Endothelial cell of umbilical vein (primary cell): ENCODE results near the gene TTLL5. TPM values are rescaled to one million over a fixed set of nuclear protein-coding genes. Genes with fewer than 3 reads are reported as not detected.
A peak's percentile ranks its signal among the peaks of the same experiment; 100 is the strongest.

Experiments used
- BruUV-seq: library from RNA; stranded (reverse); fragments of 400-500 nt; replicated peaks from 2 replicates; lab custom pipeline; 2021; lab: Mats Ljungman, UMichigan
- CTCF ChIA-PET: fragments of 300-600, 350-600 bp; sonication (Branson Sonifier 250); formaldehyde crosslinking; loops from one replicate; lab custom pipeline; 2021; ENCODE audit warnings: antibody characterized with exemption, inconsistent platforms; lab: Charles Lee
- POLR2A ChIA-PET: fragments of 300-600, 350-600 bp; sonication (Branson Sonifier 250); formaldehyde crosslinking; loops from one replicate; lab custom pipeline; 2021; ENCODE audit warnings: antibody characterized with exemption, inconsistent platforms; lab: Charles Lee
- DNase-seq: peaks from one replicate; pipeline ENCODE4 v3.0.0-alpha.2; 2011; ENCODE audit warnings: low read depth, low spot score
- FAIRE-seq: peaks from 2 replicates; lab custom pipeline; 2011; peaks lifted over from hg19 to GRCh38; lab: Jason Lieb, UNC
- H2AFZ ChIP-seq: 2 replicates; pipeline ENCODE4 v1.6.0; 2012; ENCODE audit warnings: low read depth, low read length, control low read depth, inconsistent platforms
- H3K27ac ChIP-seq: 2 replicates; pipeline ENCODE4 v1.5.1; 2011; ENCODE audit warnings: low read depth, mild to moderate bottlenecking, control low read depth, low read length, moderate library complexity; ENCODE audit not compliant: insufficient read depth
- H3K27me3 ChIP-seq, 2 experiments: 2 replicates each; pipeline versions ENCODE4 v1.6.0 to v1.6.1; 2011; ENCODE audit warnings: low read length in 2 of 2, mixed read lengths in 1 of 2; ENCODE audit not compliant: control insufficient read depth in 2 of 2, insufficient read depth in 2 of 2
- H3K36me3 ChIP-seq, 2 experiments: 2 replicates in 1 of 2; 3 replicates in 1 of 2; pipeline ENCODE4 v1.5.1; 2011; ENCODE audit warnings: low read length in 2 of 2, mild to moderate bottlenecking in 1 of 2, moderate library complexity in 1 of 2; ENCODE audit not compliant: control insufficient read depth in 2 of 2, insufficient read depth in 2 of 2; ENCODE audit errors: extremely low read depth in 1 of 2
- H3K4me1 ChIP-seq: 3 replicates; pipeline ENCODE4 v1.5.1; 2011; ENCODE audit warnings: mild to moderate bottlenecking, low read length; ENCODE audit not compliant: control insufficient read depth, insufficient read depth; ENCODE audit errors: extremely low read depth
- H3K4me2 ChIP-seq: 2 replicates; pipeline ENCODE4 v1.6.1; 2011; ENCODE audit warnings: low read length, control low read depth, mixed read lengths; ENCODE audit not compliant: insufficient read depth
- H3K4me3 ChIP-seq, 3 experiments: fragments of 200-600 bp in 1 of 3; sonication (generic), shearing (Covaris generic) in 1 of 3; replicated peaks in 1 of 3; 2 replicates each; pipeline ENCODE4 v1.5.1; 2011 to 2016; ENCODE audit warnings: control low read depth in 3 of 3, low read length in 3 of 3, mild to moderate bottlenecking in 2 of 3, inconsistent platforms in 1 of 3, low read depth in 1 of 3, moderate library complexity in 1 of 3; ENCODE audit not compliant: insufficient read depth in 1 of 3
- H3K79me2 ChIP-seq: 2 replicates; pipeline ENCODE4 v1.6.0; 2012; ENCODE audit warnings: low read length, inconsistent platforms; ENCODE audit not compliant: control insufficient read depth, insufficient read depth
- H3K9ac ChIP-seq: replicated peaks from 2 replicates; pipeline ENCODE3; 2011; ENCODE audit warnings: low read length, control low read depth; ENCODE audit not compliant: insufficient read depth; ENCODE audit errors: extremely low read depth
- H3K9me1 ChIP-seq: replicated peaks from 3 replicates; pipeline ENCODE4 v1.6.0; 2011; ENCODE audit warnings: mild to moderate bottlenecking, low read length; ENCODE audit not compliant: control insufficient read depth, insufficient read depth; ENCODE audit errors: extremely low read depth
- H3K9me3 ChIP-seq: replicated peaks from 2 replicates; pipeline ENCODE4 v1.5.1; 2012; ENCODE audit warnings: low read length, inconsistent platforms; ENCODE audit not compliant: control insufficient read depth, insufficient read depth
- H4K20me1 ChIP-seq: replicated peaks from 2 replicates; pipeline ENCODE3; 2011; ENCODE audit warnings: mild to moderate bottlenecking, low read length; ENCODE audit not compliant: control insufficient read depth, insufficient read depth; ENCODE audit errors: extremely low read depth
- CTCF ChIP-seq, 2 donors: IDR thresholded peaks; 1 replicate in 1 of 2; 2 replicates in 1 of 2; pipeline ENCODE4 v1.5.1; 2011; ENCODE audit warnings: low read length in 2 of 2, mild to moderate bottlenecking in 2 of 2, moderate library complexity in 2 of 2, control low read depth in 1 of 2, inconsistent platforms in 1 of 2, low read depth in 1 of 2; ENCODE audit not compliant: insufficient read depth in 1 of 2; ENCODE audit errors: extremely low read depth in 1 of 2
- EZH2 ChIP-seq: IDR thresholded peaks from 2 replicates; pipeline ENCODE4 v1.6.1; 2012; ENCODE audit warnings: borderline replicate concordance, low read depth, mild to moderate bottlenecking, moderate library complexity, low read length, inconsistent platforms; ENCODE audit not compliant: severe bottlenecking
- FOS ChIP-seq: IDR thresholded peaks from 2 replicates; pipeline ENCODE4 v1.6.1; 2011; ENCODE audit warnings: mild to moderate bottlenecking, low read length, moderate library complexity, borderline replicate concordance; ENCODE audit not compliant: insufficient read depth
- GATA2 ChIP-seq: IDR thresholded peaks from 2 replicates; pipeline ENCODE4 v1.7.0; 2011; ENCODE audit warnings: low read depth, mild to moderate bottlenecking, moderate library complexity, mixed read lengths, low read length; ENCODE audit not compliant: insufficient read length, insufficient read depth
- JUN ChIP-seq: IDR thresholded peaks from 2 replicates; pipeline ENCODE4 v1.6.1; 2011; ENCODE audit warnings: borderline replicate concordance, low read depth; ENCODE audit not compliant: insufficient read length, insufficient read depth
- POLR2A ChIP-seq: IDR thresholded peaks from 2 replicates; pipeline ENCODE4 v1.6.1; 2012; ENCODE audit warnings: low read depth, mild to moderate bottlenecking, control low read depth, low read length
- dilution Hi-C: fragments of 300-500 bp; cut with MboI; formaldehyde crosslinking; loops from one replicate; pipeline ENCODE4 v1.15.0; 2019; ENCODE audit warnings: low sequenced_read_pairs; ENCODE audit not compliant: extremely low pct_ligation_motif_present
- intact Hi-C: fragments of 100-400 bp; cut with micrococcal nuclease; formaldehyde crosslinking; loops from one replicate; pipeline ENCODE4 v1.10.0; 2022
- polyA plus RNA-seq, 4 experiments: library from polyadenylated mRNA; depleted of rRNA in 3 of 4; stranded (reverse) in 3 of 4; unstranded in 1 of 4; fragments of >200 nt; gene quantifications; 2 replicates each; pipeline versions ENCODE4 v1.2.1 to v1.2.3, GENCODE V29; 2011 to 2012; ENCODE audit warnings: missing spikeins in 1 of 4
- total RNA-seq: library from RNA; stranded (reverse); gene quantifications from 2 replicates; pipeline ENCODE4 v1.2.3, GENCODE V29; 2021
- TF ChIP-seq, protein P1 (sequence below): IDR thresholded peaks from 2 replicates; pipeline ENCODE4 v1.6.1; 2011; ENCODE audit not compliant: insufficient read depth, insufficient read length

The TTLL5 gene
- total and polyA plus RNA-seq, 2 donors (not counting 3 experiments of a cell fraction or from before 2014, with no cell fraction given) = 33.2 to 93.6 TPM

GRCh38 chr14:75822522-75823141 is 161.6 kb downstream of the TTLL5 start:
- BruUV-seq = no TSS peak
- Histone ChIP-seq H3K9me1 (no peaks in the 10 kb centered on the region), H4K20me1 (no peaks in the 10 kb centered on the region), H3K27me3 (no peaks in the 10 kb centered on the region), H3K4me2 (no peak overlapping the region), H3K9me3 (no peaks in the 10 kb centered on the region), H3K36me3 (peaks cover 7 to 8% of the 10 kb centered on the region in 2 experiments), H3K4me1 (no peaks in the 10 kb centered on the region), H3K4me3 (no peak overlapping the region), H2AFZ (no peak overlapping the region), H3K27ac (no peak overlapping the region), H3K79me2 (no peaks in the 10 kb centered on the region), H3K9ac (no peak overlapping the region)
- intact Hi-C loops (no loop called here), dilution Hi-C loops (no loop called here)
- DNase-seq = no peak
- peak; percentile 33 for FAIRE-seq
- ChIA-PET CTCF (interaction anchor here (0.9 to 2.9 kb wide), 4 partner anchors 13 to 114 kb away, joined by 3 to 13 read pairs (median 4); no protein-coding TSS in a partner anchor), POLR2A (no interaction called here)
- TF ChIP-seq EZH2 = no peak
- TF ChIP-seq FOS = no peak
- TF ChIP-seq GATA2 = no peak
- TF ChIP-seq JUN = no peak
- no peak for TF ChIP-seq CTCF (IDR thresholded peaks at IDR 0.05; ENCODE audit: extremely low read depth in 1 of 2, insufficient read depth in 1 of 2, low read depth in 1 of 2, low read length in 2 of 2)
- TF ChIP-seq, protein P1, sequence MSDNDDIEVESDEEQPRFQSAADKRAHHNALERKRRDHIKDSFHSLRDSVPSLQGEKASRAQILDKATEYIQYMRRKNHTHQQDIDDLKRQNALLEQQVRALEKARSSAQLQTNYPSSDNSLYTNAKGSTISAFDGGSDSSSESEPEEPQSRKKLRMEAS = no peak
- TF ChIP-seq POLR2A = no peak
